DMS53 treated with DMSO at 0.1 percent for 48 hours (cell line): ENCODE data around the gene NACC1.

ENCODE experiments used
- DNase-seq: peaks from one replicate; lab custom pipeline; 2025; ENCODE audit not compliant: unreplicated experiment; lab: John Stamatoyannopoulos, UW

The NACC1 gene

GRCh38 chr19:13189600-13189999, 71.5 kb downstream of the NACC1 start:
- DNase-seq = no peak
